Right ventricle myocardium superior (tissue), 1 donor: ENCODE measurements around the gene CIITA. TPM values are rescaled to one million over a fixed set of nuclear protein-coding genes. Genes with fewer than 3 reads are reported as not detected.
A peak's percentile ranks its signal among the peaks of the same experiment; 100 is the strongest.
"Not testable (repeated sequence)": the region's sequence is repeated elsewhere in the genome, so short reads cannot be mapped to it uniquely, and the experiment has no call there.

Experiments used
- ATAC-seq: fragments of 200-7000 bp; cut with Tn5 transposase; one replicate; pipeline ENCODE4 v1.9.1; 2020; ENCODE audit warnings: mild to moderate bottlenecking; ENCODE audit not compliant: poor library complexity
- DNase-seq: peaks from one replicate; pipeline ENCODE4 v3.0.0-alpha.2; 2020
- intact Hi-C: fragments of 100-400 bp; cut with DNase I; formaldehyde crosslinking; loops from one replicate; pipeline ENCODE4 v1.11.2; 2022
- total RNA-seq: library from RNA; stranded (reverse); fragmentation: NEBNext Ultra II Directional; extraction: Animal tissue kit (Norgen Biotek cat#: 25700); gene quantifications from one replicate; pipeline ENCODE4 v1.2.1, GENCODE V29; 2021
- donor health status: DM: no; HTN: yes; CAD: no; lungs with severe emphysema.

The CIITA gene
- total RNA-seq, 1 donor from 2014 or later: 7.9 TPM

GRCh38 chr16:10927497-10928112, 50.6 kb downstream of the CIITA start:
- DNase-seq (no peak), ATAC-seq (no peak)
- intact Hi-C loops: no loop called here

- ATAC-seq, DNase-seq, intact Hi-C loops: not testable (repeated sequence)
These were observed 52.1 kb downstream of the CIITA start for GRCh38 chr16:10929097-10929496.

- intact Hi-C loops: no loop called here
- ATAC-seq: peak; percentile 38
- DNase-seq: no peak
These were observed 53.1 kb downstream of the CIITA start for GRCh38 chr16:10929853-10930754.

- no peak for DNase-seq
- intact Hi-C loops: no loop called here
- ATAC-seq: no peak
These were observed 53.7 kb downstream of the CIITA start for GRCh38 chr16:10930755-10931093.

GRCh38 chr16:10931134-10931533, 54.1 kb downstream of the CIITA start:
- intact Hi-C loops: no loop called here
- no peak for ATAC-seq
- DNase-seq: no peak

- DNase-seq (no peak), ATAC-seq (no peak)
- intact Hi-C loops: no loop called here
These were observed 55.1 kb downstream of the CIITA start for GRCh38 chr16:10931977-10932632.

GRCh38 chr16:10932959-10933710, 56.1 kb downstream of the CIITA start:
- ATAC-seq: no peak
- no peak for DNase-seq
- intact Hi-C loops: no loop called here

GRCh38 chr16:10933865-10934264, 56.9 kb downstream of the CIITA start:
- intact Hi-C loops: no loop called here
- DNase-seq: no peak
- peak; percentile 12 for ATAC-seq

- intact Hi-C loops: no loop called here
- no peak for ATAC-seq
- DNase-seq: no peak
These were observed 57.5 kb downstream of the CIITA start for GRCh38 chr16:10934325-10935107.

- ATAC-seq (no peak), DNase-seq (no peak)
- intact Hi-C loops: no loop called here
These were observed 58.4 kb downstream of the CIITA start for GRCh38 chr16:10935226-10935915.

- DNase-seq (no peak), ATAC-seq (no peak)
- intact Hi-C loops: no loop called here
These were observed 59.4 kb downstream of the CIITA start for GRCh38 chr16:10936272-10936984.

GRCh38 chr16:10937068-10937859, 60.3 kb downstream of the CIITA start:
- peak; percentile 13 for ATAC-seq
- DNase-seq: peak; percentile 61
- intact Hi-C loops: no loop called here

- intact Hi-C loops: no loop called here
- no peak for DNase-seq
- no peak for ATAC-seq
These were observed 61.3 kb downstream of the CIITA start for GRCh38 chr16:10938321-10938720.

GRCh38 chr16:10938796-10939648, 62.0 kb downstream of the CIITA start:
- DNase-seq: no peak
- intact Hi-C loops: no loop called here

GRCh38 chr16:10939649-10940234, 62.7 kb downstream of the CIITA start:
- ATAC-seq: no peak
- intact Hi-C loops: no loop called here
- no peak for DNase-seq

More at GRCh38 chr16:10938796-10939648, 62.0 kb downstream of the CIITA start:
- ATAC-seq: no peak
